RCC 7860 (cell line): ENCODE measurements around the gene MTIF3.
"Not testable (repeated sequence)": the region's sequence is repeated elsewhere in the genome, so short reads cannot be mapped to it uniquely, and the experiment has no call there.

Source experiments
- DNase-seq: peaks from one replicate; pipeline ENCODE4 v3.0.0-alpha.2; 2015; ENCODE audit warnings: low spot score
- FAIRE-seq: peaks from 2 replicates; lab custom pipeline; 2012; peaks lifted over from hg19 to GRCh38; lab: Jason Lieb, UNC

MTIF3 gene

GRCh38 chr13:27421101-27421871, 29.1 kb downstream of the MTIF3 start:
- FAIRE-seq (no peak), DNase-seq (no peak)

- FAIRE-seq, result no peak
- DNase-seq, result no peak
Measured at GRCh38 chr13:27419328-27419727, 31.0 kb downstream of the MTIF3 start.

- FAIRE-seq (no peak), DNase-seq (no peak)
Measured at GRCh38 chr13:27415116-27415515, 35.2 kb downstream of the MTIF3 start.

- no peak for DNase-seq
- FAIRE-seq, result no peak
Measured at GRCh38 chr13:27411341-27411740, 39.0 kb downstream of the MTIF3 start.

- FAIRE-seq (no peak), DNase-seq (no peak)
Measured at GRCh38 chr13:27409013-27409412, 41.4 kb downstream of the MTIF3 start.

GRCh38 chr13:27408074-27408473, 42.3 kb downstream of the MTIF3 start:
- DNase-seq, result no peak
- no peak for FAIRE-seq

GRCh38 chr13:27406178-27406939, 44.0 kb downstream of the MTIF3 start:
- peak; percentile 5 for DNase-seq
- no peak for FAIRE-seq

GRCh38 chr13:27405546-27406134, 44.7 kb downstream of the MTIF3 start:
- FAIRE-seq (no peak), DNase-seq (no peak)

- DNase-seq, result no peak
Measured at GRCh38 chr13:27404680-27405079, 45.7 kb downstream of the MTIF3 start.

GRCh38 chr13:27403727-27404385, 46.5 kb downstream of the MTIF3 start:
- no peak for FAIRE-seq

More at GRCh38 chr13:27404680-27405079, 45.7 kb downstream of the MTIF3 start:
- no peak for FAIRE-seq

GRCh38 chr13:27403203-27403678, 47.1 kb downstream of the MTIF3 start:
- FAIRE-seq, result no peak
- DNase-seq, result peak; percentile 62

More at GRCh38 chr13:27403727-27404385, 46.5 kb downstream of the MTIF3 start:
- DNase-seq, result no peak

GRCh38 chr13:27401210-27401609, 49.2 kb downstream of the MTIF3 start:
- DNase-seq, result no peak

GRCh38 chr13:27400405-27400804, 50.0 kb downstream of the MTIF3 start:
- not testable (repeated sequence) for FAIRE-seq

More at GRCh38 chr13:27401210-27401609, 49.2 kb downstream of the MTIF3 start:
- FAIRE-seq, result no peak

GRCh38 chr13:27398360-27398759, 52.0 kb downstream of the MTIF3 start:
- DNase-seq (no peak), FAIRE-seq (no peak)

More at GRCh38 chr13:27400405-27400804, 50.0 kb downstream of the MTIF3 start:
- DNase-seq, result not testable (repeated sequence)

GRCh38 chr13:27396252-27396846, 54.0 kb downstream of the MTIF3 start:
- FAIRE-seq (no peak), DNase-seq (no peak)

GRCh38 chr13:27395007-27395510, 55.3 kb downstream of the MTIF3 start:
- FAIRE-seq, result no peak
- no peak for DNase-seq

- DNase-seq (no peak), FAIRE-seq (no peak)
Measured at GRCh38 chr13:27393101-27393500, 57.3 kb downstream of the MTIF3 start.

- DNase-seq, result no peak
- FAIRE-seq, result no peak
Measured at GRCh38 chr13:27391471-27391870, 58.9 kb downstream of the MTIF3 start.

- FAIRE-seq, result no peak
- DNase-seq, result no peak
Measured at GRCh38 chr13:27389891-27390290, 60.5 kb downstream of the MTIF3 start.

- FAIRE-seq (no peak), DNase-seq (no peak)
Measured at GRCh38 chr13:27388241-27388640, 62.1 kb downstream of the MTIF3 start.
